Activated T-helper 2 cell treated with anti-CD3 and anti-CD28 coated beads, Interferon-gamma antibody, Interleukin-2, Interleukin-4, amounts not matched to agents 10 μg/mL and 5 μg/mL and 100 μg/mL, durations not matched to agents 14 hours and 24 hours and 36 hours (primary cell): ENCODE data around the gene TSC22D2. TPM values are rescaled to one million over a fixed set of nuclear protein-coding genes. Genes with fewer than 3 reads are reported as not detected.

Experiments
- DNase-seq: peaks from one replicate; pipeline ENCODE4 v3.0.0; 2021; ENCODE audit warnings: low spot score
- H3K27ac Mint-ChIP-seq: one replicate; pipeline ENCODE4 v1.8.0; 2021; ENCODE audit warnings: mixed read lengths
- H3K27me3 Mint-ChIP-seq: one replicate; pipeline ENCODE4 v1.8.0; 2021; ENCODE audit warnings: low read depth, mixed read lengths
- H3K36me3 Mint-ChIP-seq: one replicate; pipeline ENCODE4 v1.8.0; 2021; ENCODE audit warnings: low read depth, mixed read lengths
- H3K4me1 Mint-ChIP-seq: one replicate; pipeline ENCODE4 v1.8.0; 2021; ENCODE audit warnings: low read depth, mixed read lengths
- H3K4me3 Mint-ChIP-seq: one replicate; pipeline ENCODE4 v1.8.0; 2021; ENCODE audit warnings: low read depth, mild to moderate bottlenecking, moderate library complexity, mixed read lengths
- H3K9me3 Mint-ChIP-seq: one replicate; pipeline ENCODE4 v1.8.0; 2021; ENCODE audit warnings: mixed read lengths
- intact Hi-C: fragments of 100-400 bp; cut with micrococcal nuclease; formaldehyde crosslinking; loops from one replicate; pipeline ENCODE4 v1.15.1; 2023
- total RNA-seq: library from RNA; stranded (reverse); gene quantifications from 2 replicates; pipeline ENCODE4 v1.2.3, GENCODE V29; 2022

TSC22D2 gene
- total RNA-seq, 1 donor from 2014 or later = 21.3 TPM

DNA sequence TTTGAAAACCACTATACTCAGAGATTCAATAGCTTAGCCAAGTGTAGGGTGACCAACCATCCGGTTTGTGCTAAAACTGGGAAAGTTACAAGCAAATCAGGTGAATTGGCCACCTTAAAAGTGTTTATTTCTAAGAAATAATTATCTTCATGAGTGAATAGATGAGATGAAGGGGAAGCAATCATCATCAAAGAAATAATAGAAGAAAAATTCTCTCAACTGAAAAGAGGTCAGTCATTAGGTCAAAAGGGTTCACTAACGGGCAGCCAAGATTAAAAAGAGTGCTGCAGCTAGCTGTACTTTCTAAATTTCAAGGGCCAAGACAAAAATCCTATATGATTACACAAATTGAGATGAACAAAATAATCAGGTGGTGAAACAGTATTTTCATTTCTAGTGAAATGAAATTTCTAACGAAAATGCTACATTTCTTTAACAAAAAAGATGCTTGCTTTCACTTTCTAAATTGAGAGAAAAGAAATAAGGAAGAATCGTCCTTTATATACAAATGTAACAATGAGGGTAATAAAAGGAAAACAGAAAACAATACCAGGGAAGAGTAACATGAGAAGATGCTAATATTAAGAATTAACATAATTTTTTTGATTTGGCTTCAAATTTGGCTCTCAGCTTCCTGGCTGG lies 34.7 kb upstream of the TSC22D2 start:
- H3K4me1 Mint-ChIP-seq = peaks cover 12% of the 10 kb centered on the region
- H3K36me3 Mint-ChIP-seq = no peaks in the 10 kb centered on the region
- H3K4me3 Mint-ChIP-seq = peak overlapping the region; percentile 53
- H3K27me3 Mint-ChIP-seq = peaks cover 4% of the 10 kb centered on the region
- intact Hi-C loops = no loop called here
- no peaks in the 10 kb centered on the region for H3K9me3 Mint-ChIP-seq
- H3K27ac Mint-ChIP-seq = no peak overlapping the region
- DNase-seq = no peak

DNA sequence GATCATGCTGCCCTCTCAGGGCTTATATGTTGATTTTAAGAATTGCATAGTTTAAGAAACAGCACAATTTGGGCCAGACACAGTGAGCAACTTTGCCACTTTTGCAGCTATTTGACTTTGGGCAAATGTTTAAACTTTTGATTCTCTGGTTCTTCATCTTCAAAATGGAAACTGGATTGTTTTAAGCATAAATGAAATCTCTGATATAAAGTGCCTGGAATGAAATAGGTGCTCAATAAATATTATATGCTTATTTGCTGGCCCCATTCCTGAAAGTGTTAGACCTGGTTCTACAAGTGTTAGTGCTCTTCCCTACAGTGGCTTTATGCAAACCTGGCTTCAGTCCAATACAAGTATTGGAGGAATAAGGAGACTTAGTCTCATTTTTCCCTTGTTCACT lies 33.1 kb upstream of the TSC22D2 start:
- intact Hi-C loops = no loop called here
- DNase-seq = no peak
- peaks cover 12% of the 10 kb centered on the region for H3K4me1 Mint-ChIP-seq
- no peaks in the 10 kb centered on the region for H3K9me3 Mint-ChIP-seq
- no peak overlapping the region for H3K4me3 Mint-ChIP-seq
- H3K36me3 Mint-ChIP-seq = no peaks in the 10 kb centered on the region
- peaks cover 4% of the 10 kb centered on the region for H3K27me3 Mint-ChIP-seq
- H3K27ac Mint-ChIP-seq = no peak overlapping the region

DNA sequence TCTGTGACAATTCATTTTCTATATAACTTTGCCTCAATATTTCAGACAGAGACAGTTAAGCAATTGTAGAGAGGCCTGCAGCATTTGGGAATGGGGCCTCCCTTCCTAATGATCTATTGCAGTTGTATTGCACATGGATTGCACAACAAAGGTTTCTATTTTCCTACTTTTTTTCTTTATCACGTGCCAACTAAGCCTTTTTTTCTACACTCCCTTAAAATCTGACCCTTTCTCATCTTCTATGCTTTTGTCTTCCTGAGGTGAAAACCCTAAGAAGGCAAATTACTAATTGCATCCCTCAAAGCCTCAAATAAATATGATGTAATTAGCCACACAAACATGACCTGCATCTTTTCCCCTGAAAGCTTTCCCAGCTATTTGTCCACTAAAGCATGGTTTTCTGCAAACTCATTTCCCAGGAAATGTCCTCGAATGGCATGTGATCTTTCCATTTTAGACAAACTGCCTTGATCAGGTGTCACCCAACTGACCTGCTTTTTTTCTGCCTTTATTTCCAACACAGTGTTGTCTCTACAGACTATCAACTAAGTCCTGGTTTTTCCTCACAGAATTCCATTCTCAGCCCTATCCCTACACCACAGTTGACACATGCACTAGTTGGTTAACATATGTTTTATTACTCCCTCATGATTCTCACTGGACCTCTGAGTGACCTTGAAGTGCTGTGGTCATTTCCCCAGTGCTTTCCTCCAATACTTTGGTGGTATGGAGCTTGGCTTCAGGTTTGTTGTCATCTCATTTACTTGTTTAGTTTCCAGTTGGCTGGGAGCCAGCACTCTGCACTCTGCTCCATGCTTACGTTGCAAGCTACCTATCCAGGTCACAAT lies 31.9 kb upstream of the TSC22D2 start:
- no peak for DNase-seq
- Mint-ChIP-seq H3K4me1 (peaks cover 12% of the 10 kb centered on the region), H3K9me3 (no peaks in the 10 kb centered on the region), H3K27ac (no peak overlapping the region), H3K36me3 (no peaks in the 10 kb centered on the region), H3K27me3 (no peaks in the 10 kb centered on the region), H3K4me3 (no peak overlapping the region)
- intact Hi-C loops = no loop called here

DNA sequence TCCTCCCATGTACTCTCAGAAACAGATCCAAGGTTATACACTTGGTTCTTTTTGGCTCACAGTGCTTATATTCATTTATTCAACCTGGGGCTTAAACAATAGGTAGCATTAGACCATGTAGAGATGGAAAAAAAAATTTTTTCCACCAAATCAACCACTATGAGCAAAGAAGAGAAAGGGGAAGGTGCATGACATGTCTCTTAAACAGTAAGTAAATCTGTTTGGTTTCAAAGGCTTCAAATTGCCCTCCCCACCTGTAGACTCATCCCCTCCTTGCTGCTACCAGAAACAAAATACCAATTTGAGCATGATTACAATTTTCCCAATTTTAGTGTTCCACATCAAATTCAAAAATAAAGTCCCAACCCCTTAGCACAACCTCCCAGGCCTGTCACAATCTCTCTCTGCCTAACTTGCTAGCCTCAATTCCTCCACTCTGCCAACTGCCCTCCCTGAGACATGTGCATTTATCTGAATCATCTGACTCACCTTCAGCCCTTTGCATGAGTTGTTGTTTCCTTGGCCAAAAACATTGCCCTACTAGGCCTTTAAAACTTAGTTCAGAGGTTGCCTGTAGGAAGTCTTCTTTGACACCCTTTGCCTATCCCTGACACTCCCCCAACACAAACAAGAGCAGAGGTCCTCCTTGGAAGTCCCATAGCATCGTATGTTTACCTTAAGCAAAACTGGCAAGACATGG lies 30.3 kb upstream of the TSC22D2 start:
- H3K36me3 Mint-ChIP-seq = no peaks in the 10 kb centered on the region
- no peak overlapping the region for H3K4me3 Mint-ChIP-seq
- no peak for DNase-seq
- H3K9me3 Mint-ChIP-seq = no peaks in the 10 kb centered on the region
- H3K27ac Mint-ChIP-seq = no peak overlapping the region
- peaks cover 22% of the 10 kb centered on the region for H3K4me1 Mint-ChIP-seq
- H3K27me3 Mint-ChIP-seq = no peaks in the 10 kb centered on the region
- intact Hi-C loops = no loop called here

DNA sequence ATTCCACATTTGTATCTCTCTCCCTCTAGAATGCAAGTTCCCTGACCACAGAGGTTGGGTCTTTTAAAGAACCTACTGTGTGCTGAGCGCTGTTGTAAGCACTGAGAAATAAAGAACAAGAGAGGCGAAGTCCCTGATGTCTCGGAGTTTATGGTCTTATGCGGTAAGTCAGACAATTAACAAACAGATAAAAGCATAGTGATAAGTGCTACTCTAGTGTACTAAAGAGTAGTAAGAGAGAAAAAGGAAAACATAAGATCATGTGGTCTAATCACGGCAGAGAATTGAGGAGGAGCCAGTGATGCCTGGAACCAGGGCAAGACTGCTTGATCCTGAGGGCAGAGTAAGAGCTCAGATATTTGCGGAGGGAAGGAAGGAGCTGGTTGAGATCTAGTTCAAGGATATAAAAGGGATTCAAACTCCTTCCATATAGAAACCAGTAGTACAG lies 29.8 kb upstream of the TSC22D2 start:
- Mint-ChIP-seq H3K27ac (no peak overlapping the region), H3K4me1 (peaks cover 23% of the 10 kb centered on the region), H3K9me3 (no peaks in the 10 kb centered on the region), H3K4me3 (no peak overlapping the region), H3K27me3 (no peaks in the 10 kb centered on the region), H3K36me3 (no peaks in the 10 kb centered on the region)
- DNase-seq = no peak
- intact Hi-C loops = no loop called here

DNA sequence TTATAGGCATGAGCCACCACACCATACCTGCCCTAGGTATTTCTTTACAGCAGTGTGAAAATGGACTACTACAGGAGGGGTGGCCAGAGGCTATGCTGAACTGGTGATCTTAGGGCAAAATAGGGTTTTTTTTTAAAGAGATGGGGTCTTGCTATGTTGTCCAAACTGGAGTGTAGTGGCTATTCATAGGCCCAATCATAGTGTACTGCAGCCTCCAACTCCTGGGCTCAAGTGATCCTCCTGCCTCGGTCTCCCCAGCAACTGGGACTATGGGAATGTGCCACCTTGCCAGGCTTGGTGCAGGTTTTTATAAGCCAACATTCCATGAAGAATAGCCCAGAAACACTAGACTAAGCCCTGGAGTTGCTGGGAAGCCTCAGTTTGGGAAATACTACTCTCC lies 28.6 kb upstream of the TSC22D2 start:
- Mint-ChIP-seq H3K4me1 (peaks cover 19% of the 10 kb centered on the region), H3K36me3 (no peaks in the 10 kb centered on the region), H3K27me3 (no peaks in the 10 kb centered on the region), H3K27ac (no peak overlapping the region), H3K4me3 (no peak overlapping the region), H3K9me3 (no peaks in the 10 kb centered on the region)
- no peak for DNase-seq
- intact Hi-C loops = no loop called here

DNA sequence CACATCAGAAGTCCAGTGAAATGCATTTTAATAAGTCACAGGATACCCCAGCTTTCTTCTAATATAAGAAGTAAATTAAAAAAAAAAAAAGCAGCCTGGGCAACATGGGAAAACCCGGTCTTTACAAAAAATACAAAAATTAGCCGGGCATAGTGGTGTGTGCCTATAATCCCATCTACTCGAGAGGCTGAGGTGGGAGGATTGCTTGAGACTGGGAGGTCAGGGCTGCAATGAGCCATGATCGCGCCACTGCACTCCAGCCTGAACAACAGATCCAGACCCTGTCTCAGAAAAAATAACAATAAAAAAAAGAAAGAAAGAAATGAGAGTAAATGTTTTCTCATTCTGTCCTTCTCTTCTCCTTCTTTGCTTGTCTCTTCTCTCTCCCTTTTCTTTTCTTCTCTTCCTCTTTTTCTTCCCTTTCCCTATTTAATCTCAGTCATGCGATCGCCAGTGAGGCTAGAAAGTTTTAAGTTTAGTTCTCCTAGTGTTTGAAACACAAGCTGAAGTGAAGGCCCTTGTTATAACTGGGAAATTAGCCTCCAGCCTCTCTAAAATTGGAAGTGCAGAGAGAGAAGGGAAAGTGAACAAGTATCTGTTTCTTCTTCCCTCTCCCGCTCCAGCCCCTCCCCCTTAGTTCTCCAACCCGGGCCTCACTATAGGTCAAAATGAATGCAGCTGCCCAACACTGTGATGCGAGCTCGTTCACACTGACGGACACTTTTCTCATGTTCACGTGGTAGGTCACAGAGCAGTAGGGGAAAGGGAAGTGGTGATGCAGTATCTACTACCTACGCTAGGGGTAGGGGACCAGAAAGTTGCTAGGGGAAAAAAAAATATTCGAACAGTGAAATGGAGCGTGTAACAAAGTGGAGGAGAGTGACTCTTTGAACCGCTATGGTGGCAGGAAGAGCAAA lies 23.5 kb upstream of the TSC22D2 start:
- intact Hi-C loops = loop anchor here (1.0 to 2.0 kb wide), 2 partner anchors 24 to 36 kb away; partner anchors contain the start of gene TSC22D2
- H3K27ac Mint-ChIP-seq = peak overlapping the region; percentile 91
- H3K9me3 Mint-ChIP-seq = no peaks in the 10 kb centered on the region
- H3K4me3 Mint-ChIP-seq = peak overlapping the region; percentile 75
- H3K27me3 Mint-ChIP-seq = peaks cover 2% of the 10 kb centered on the region
- DNase-seq = peak; percentile 40
- no peaks in the 10 kb centered on the region for H3K36me3 Mint-ChIP-seq
- H3K4me1 Mint-ChIP-seq = peaks cover 32% of the 10 kb centered on the region

DNA sequence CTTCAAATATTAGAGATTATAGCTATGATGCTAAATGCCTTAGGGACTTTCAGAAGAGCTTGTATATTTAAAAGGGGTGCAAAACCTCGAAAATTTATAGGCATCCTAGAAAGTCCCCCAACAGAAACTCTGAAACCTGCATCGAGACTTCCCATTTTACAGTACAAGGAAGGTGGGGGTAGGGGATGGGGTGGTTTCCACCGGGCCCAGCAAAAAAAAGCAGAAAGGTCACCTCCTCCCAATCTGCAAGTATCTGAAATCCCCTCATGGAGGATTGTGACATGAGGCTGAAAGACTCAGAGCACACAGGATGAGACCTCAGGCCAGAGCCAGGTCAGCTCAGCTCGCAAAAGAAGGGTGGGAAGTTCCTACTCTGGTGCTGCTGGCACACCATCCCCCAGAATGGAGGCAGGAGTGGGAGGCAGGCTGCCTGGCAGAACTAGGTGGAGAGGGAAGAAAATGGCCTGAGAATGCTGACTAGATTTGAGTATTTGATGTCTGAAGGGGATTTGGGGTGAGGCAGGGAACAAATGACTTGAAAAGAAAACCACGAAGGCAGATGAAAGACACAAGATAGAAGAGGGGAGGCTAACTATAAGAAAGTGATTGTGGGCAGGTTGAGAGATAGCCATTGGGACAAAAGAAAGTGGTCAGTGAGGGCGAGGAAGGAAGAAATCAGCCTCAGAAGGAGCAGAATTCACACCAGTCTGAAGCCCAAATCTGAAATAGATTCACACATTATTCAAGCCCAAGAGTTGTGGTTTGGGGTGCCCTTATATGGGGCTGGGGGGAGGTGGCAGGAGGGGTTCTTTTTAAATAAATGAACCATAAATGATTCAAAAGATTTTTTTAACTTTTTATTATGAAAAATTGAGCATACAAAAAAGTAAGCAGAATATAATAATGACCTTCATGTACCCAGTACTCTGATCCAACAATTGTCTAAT lies 22.5 kb upstream of the TSC22D2 start:
- intact Hi-C loops = loop anchor here (1.0 to 2.0 kb wide), 2 partner anchors 23 to 37 kb away; partner anchors contain the start of gene TSC22D2
- Mint-ChIP-seq H3K4me3 (peak overlapping the region; percentile 51), H3K27ac (peak overlapping the region; percentile 94), H3K27me3 (peaks cover 2% of the 10 kb centered on the region), H3K9me3 (no peaks in the 10 kb centered on the region), H3K4me1 (peaks cover 34% of the 10 kb centered on the region), H3K36me3 (no peaks in the 10 kb centered on the region)
- no peak for DNase-seq

DNA sequence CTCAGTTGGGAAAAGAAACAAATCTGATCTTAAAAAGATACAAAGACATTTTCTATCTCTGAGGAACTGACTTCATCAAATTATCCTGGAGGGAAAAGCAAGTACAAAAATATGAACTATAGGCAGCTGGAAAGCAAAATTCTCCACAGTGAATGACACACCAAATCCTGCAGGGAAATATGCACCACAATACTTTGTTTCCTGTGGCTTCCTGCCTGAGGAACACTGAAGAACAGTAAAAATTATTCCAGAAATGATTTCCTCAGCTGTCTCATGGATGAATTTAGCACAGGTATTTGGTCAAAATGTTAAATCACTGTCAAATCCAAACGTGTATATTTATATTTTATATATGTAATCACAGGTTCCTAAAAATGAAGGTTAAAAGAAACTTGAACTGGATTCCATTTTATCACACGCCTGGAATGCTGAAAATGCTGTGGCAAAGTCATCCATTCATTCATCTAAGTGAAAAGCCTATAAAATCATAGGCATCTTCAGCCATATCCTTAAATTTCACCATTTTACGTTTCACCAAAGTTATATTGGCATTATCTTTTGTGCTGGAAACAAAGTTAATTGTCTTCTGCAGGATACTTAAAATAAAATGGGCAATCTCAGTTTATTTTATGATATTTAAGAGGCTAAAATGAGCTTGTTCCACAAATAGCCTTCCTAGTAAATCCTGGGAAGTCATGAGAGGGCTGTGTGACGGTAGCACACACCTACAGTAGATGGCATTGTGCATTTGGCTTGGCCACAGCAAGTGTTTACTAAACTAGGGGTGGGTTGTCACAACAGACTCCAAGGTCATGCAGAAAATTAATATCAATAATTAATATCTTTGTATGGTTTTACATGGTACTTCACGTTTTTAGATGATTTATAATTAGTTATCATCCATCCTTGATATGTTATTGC lies 19.3 kb upstream of the TSC22D2 start:
- intact Hi-C loops = no loop called here
- H3K4me1 Mint-ChIP-seq = peaks cover 22% of the 10 kb centered on the region
- no peaks in the 10 kb centered on the region for H3K9me3 Mint-ChIP-seq
- no peaks in the 10 kb centered on the region for H3K36me3 Mint-ChIP-seq
- H3K27me3 Mint-ChIP-seq = peaks cover 4% of the 10 kb centered on the region
- H3K4me3 Mint-ChIP-seq = no peak overlapping the region
- no peak overlapping the region for H3K27ac Mint-ChIP-seq
- DNase-seq = no peak

DNA sequence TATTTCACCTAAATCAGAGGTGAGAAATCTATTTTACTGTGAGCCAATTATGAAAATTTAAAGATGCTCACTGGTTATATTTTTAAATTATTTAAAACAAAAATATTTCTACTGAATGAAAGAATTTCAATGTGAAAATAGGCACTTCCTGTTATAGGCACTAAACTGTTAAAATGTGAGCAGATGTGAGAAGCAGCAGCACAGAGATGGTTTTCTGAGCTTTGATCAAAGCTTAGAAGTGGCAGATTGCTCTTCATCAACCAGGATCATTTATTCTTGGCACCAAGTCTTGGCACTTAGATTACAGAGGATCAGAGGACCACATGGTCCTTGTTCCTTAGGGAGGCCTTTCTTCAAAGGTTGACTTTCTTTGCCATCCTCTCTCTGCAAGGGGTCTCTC lies 18.0 kb upstream of the TSC22D2 start:
- H3K9me3 Mint-ChIP-seq = no peaks in the 10 kb centered on the region
- no peak for DNase-seq
- no peak overlapping the region for H3K27ac Mint-ChIP-seq
- intact Hi-C loops = no loop called here
- H3K36me3 Mint-ChIP-seq = no peaks in the 10 kb centered on the region
- peaks cover 15% of the 10 kb centered on the region for H3K4me1 Mint-ChIP-seq
- H3K27me3 Mint-ChIP-seq = peaks cover 4% of the 10 kb centered on the region
- H3K4me3 Mint-ChIP-seq = no peak overlapping the region

DNA sequence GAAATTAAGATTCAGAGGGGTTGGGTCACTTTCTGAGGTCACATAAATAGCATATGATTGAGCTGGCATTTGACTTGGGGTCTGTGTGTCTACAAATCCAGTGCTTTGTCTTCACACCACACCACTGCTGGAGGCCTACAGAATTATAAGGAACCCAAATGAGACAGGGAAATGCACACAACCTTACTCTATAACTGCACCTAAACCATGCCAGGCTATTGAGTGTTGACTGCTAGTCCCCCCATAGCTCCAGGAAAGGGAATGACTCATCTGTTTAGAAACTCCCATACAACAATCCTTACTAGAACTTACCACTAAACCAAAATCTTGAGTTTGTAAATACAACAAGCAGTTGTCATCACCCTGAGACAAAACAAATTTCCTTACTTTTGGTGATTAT lies 16.9 kb upstream of the TSC22D2 start:
- H3K9me3 Mint-ChIP-seq = no peaks in the 10 kb centered on the region
- intact Hi-C loops = no loop called here
- no peaks in the 10 kb centered on the region for H3K36me3 Mint-ChIP-seq
- peaks cover 9% of the 10 kb centered on the region for H3K4me1 Mint-ChIP-seq
- no peak for DNase-seq
- no peak overlapping the region for H3K27ac Mint-ChIP-seq
- no peak overlapping the region for H3K4me3 Mint-ChIP-seq
- H3K27me3 Mint-ChIP-seq = peaks cover 5% of the 10 kb centered on the region
